Tibial nerve (tissue), 4 donors: ENCODE results near the gene SCUBE3.

Source experiments
- EP300 ChIP-seq, 2 donors: sonication (generic); formaldehyde crosslinking; IDR thresholded peaks; one replicate each; pipeline ENCODE4 v1.6.1; 2017; ENCODE audit warnings: antibody characterized with exemption in 2 of 2, mild to moderate bottlenecking in 1 of 2
- TF ChIP-seq, protein P1 (sequence below), 5 experiments: fragments of 200-600 bp in 3 of 5; fragments of 450-650 bp in 2 of 5; sonication (generic) in 3 of 5; IDR thresholded peaks; one replicate each; pipeline ENCODE4 v1.5.1; 2016 to 2019; ENCODE audit warnings: antibody characterized with exemption in 5 of 5, mild to moderate bottlenecking in 3 of 5, moderate library complexity in 2 of 5

DNA sequence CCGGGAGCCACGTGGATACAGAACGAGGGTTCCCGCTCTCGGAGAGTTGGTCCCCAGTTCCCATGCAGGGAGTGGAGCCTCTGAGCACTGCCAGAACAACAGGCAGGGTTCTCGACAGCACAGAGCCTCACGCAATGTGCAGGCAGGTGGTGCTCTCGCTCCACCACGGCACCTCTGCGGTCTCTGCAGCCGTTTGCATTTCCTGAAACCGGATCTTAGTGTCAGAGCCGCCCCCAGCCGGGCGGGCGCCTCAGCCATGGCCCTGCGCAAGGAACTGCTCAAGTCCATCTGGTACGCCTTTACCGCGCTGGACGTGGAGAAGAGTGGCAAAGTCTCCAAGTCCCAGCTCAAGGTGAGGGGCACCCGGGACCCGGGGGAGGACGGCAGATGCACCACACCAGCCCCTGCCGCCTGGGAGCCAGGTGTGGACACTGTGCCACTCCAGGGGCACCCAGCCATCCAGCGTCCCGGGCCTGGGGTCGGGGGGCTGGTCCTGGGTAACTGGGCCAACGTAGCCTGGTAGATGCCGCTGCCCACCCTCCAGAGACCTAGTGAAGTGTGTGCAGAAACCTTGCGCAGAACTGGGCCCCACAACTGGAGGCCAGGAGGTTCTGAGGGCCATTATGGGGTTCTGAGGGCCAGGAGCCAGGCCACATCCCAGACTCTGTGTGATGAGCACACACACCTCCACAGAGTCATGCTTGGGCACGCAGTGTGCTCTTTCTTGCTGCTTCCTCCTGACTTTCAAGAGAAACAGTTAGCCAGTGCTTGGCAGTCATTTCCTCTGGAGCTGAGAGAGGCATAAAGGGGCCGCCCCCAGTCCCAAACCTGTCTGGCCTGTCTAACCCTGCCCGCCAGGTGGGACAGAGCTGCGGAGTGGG is 84.1 kb downstream of the SCUBE3 start, which contains the start of gene DEF6:
- peak in 1 of 2 donors; percentile 27 for TF ChIP-seq EP300 (IDR thresholded peaks at IDR 0.05)
- TF ChIP-seq, protein P1, sequence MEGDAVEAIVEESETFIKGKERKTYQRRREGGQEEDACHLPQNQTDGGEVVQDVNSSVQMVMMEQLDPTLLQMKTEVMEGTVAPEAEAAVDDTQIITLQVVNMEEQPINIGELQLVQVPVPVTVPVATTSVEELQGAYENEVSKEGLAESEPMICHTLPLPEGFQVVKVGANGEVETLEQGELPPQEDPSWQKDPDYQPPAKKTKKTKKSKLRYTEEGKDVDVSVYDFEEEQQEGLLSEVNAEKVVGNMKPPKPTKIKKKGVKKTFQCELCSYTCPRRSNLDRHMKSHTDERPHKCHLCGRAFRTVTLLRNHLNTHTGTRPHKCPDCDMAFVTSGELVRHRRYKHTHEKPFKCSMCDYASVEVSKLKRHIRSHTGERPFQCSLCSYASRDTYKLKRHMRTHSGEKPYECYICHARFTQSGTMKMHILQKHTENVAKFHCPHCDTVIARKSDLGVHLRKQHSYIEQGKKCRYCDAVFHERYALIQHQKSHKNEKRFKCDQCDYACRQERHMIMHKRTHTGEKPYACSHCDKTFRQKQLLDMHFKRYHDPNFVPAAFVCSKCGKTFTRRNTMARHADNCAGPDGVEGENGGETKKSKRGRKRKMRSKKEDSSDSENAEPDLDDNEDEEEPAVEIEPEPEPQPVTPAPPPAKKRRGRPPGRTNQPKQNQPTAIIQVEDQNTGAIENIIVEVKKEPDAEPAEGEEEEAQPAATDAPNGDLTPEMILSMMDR (IDR thresholded peaks at IDR 0.05), result peak; percentile 41 to 79 (median 65)
